Pancreas (tissue), 10 donors: Measurements from ENCODE around the gene ALPL. TPM values are rescaled to one million over a fixed set of nuclear protein-coding genes. Genes with fewer than 3 reads are reported as not detected.

Experiments used
- ATAC-seq, 4 donors: fragments of 200-7000 bp; cut with Tn5 transposase; one replicate each; pipeline versions ENCODE4 v1.8.0 to v1.9.1; 2020; ENCODE audit warnings: mild to moderate bottlenecking in 4 of 4, moderate library complexity in 4 of 4
- DNase-seq, 6 donors: peaks; one replicate each; pipeline ENCODE4 v3.0.0-alpha.2; 2020
- FAIRE-seq: peaks from 2 replicates; lab custom pipeline; 2012; peaks lifted over from hg19 to GRCh38; lab: Jason Lieb, UNC
- H3K27ac ChIP-seq, 4 donors: fragments of 200-600 bp; sonication (generic); 1 replicate in 3 of 4; 2 replicates in 1 of 4; pipeline versions ENCODE4 v1.5.0 to v1.8.0; 2020
- H3K27me3 ChIP-seq, 4 donors: fragments of 200-600 bp; one replicate each; pipeline ENCODE4 v1.8.0; 2021
- H3K36me3 ChIP-seq, 3 donors: fragments of 200-600 bp; sonication (generic) in 1 of 3; one replicate each; pipeline versions ENCODE4 v1.5.0 to v1.8.0; 2020 to 2021
- H3K4me1 ChIP-seq, 3 donors: fragments of 200-600 bp; one replicate each; pipeline ENCODE4 v1.8.0; 2021
- H3K4me3 ChIP-seq, 4 donors: fragments of 200-600 bp; sonication (generic) in 2 of 4; one replicate each; pipeline versions ENCODE4 v1.5.0 to v1.8.0; 2020 to 2021
- H3K9me3 ChIP-seq, 4 donors: fragments of 200-600 bp; one replicate each; pipeline ENCODE4 v1.8.0; 2021
- CTCF ChIP-seq, 4 donors: fragments of 200-600 bp; sonication (generic) in 3 of 4; IDR thresholded peaks; one replicate each; pipeline versions ENCODE4 v1.5.0 to v1.8.0; 2021; ENCODE audit warnings: antibody characterized with exemption in 4 of 4
- WGBS, 2 donors: extraction: QIAGEN DNeasy Blood & Tissue Kit; methylation state at CpG; one replicate each; pipeline ENCODE4 v1.1.7; 2013; 5-methylcytosine and 5-hydroxymethylcytosine counted together
- intact Hi-C, 3 donors: fragments of 100-400 bp; cut with DNase I; formaldehyde crosslinking; loops; one replicate each; pipeline versions ENCODE4 v1.11.1 to v1.14.2; 2022
- polyA plus RNA-seq, 2 donors: library from polyadenylated mRNA; stranded (reverse); fragments of 200-250 nt; gene quantifications; one replicate each; pipeline ENCODE4 v1.2.3, GENCODE V29; 2013
- total RNA-seq, 6 donors: library from RNA; stranded (reverse); fragmentation: NEBNext Ultra II Directional in 4 of 6; extraction: Animal tissue kit (Norgen Biotek cat#: 25700) in 4 of 6; gene quantifications; one replicate each; pipeline versions ENCODE4 v1.2.1 to v1.2.4, GENCODE V29; 2021 to 2023
- donor health status: healthy with polysubstance abuse.
- donor health status: DM: no; HTN: no; CAD: no; lungs with moderate emphysema.
- donor health status: DM: no; HTN: no; CAD: no.
- donor health status: control.
- donor health status: control.
- donor health status: Bipolar disorder and iron deficiency.
- donor health status: DM: yes; HTN: yes; CAD: no.
- donor health status: DM: no; HTN: no; CAD: no.
- donor health status: DM: no; HTN: no; CAD: no.
- donor health status: DM: yes; HTN: yes; CAD: no.

The ALPL gene
- total and polyA plus RNA-seq, 8 donors, result 0.63 to 6.7 (median 3.0) TPM

DNA sequence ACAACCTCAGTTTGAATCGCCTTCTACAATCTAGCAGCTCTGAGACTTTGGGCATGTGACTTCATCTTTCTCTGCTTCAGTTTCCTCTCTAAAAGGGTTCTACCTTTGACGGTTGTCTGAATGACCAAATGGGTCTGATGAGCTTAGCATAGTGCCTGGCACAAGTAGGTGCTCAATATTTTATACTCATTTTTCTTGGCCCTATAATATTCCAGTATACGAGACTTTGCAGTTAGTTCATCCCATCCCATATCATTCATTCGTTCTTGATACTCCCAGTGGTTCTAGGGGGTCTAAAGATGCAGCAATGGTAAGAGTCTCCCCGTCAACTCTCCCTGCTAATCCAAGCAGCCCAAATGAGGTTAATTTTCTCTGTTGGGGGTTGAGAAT, 67.6 kb downstream of the ALPL start:
- ATAC-seq (no peak), DNase-seq (no peak), FAIRE-seq (no peak)
- no peaks in the 10 kb centered on the region for H3K4me1 ChIP-seq
- H3K9me3 ChIP-seq, result no peaks in the 10 kb centered on the region
- H3K27ac ChIP-seq, result no peak overlapping the region
- H3K36me3 ChIP-seq, result no peaks in the 10 kb centered on the region
- no peaks in the 10 kb centered on the region for H3K27me3 ChIP-seq
- intact Hi-C loops, result loop anchor here in 2 of 3 donors (10.0 kb wide), 2 partner anchors 72 to 202 kb away; partner anchors contain the start of gene ALPL (in 1 of the 2)
- H3K4me3 ChIP-seq, result no peak overlapping the region
- no peak for TF ChIP-seq CTCF (IDR thresholded peaks at IDR 0.05)
- 81 to 86% methylated on average over 5 of the region's 5 CpGs for WGBS, 2 donors

DNA sequence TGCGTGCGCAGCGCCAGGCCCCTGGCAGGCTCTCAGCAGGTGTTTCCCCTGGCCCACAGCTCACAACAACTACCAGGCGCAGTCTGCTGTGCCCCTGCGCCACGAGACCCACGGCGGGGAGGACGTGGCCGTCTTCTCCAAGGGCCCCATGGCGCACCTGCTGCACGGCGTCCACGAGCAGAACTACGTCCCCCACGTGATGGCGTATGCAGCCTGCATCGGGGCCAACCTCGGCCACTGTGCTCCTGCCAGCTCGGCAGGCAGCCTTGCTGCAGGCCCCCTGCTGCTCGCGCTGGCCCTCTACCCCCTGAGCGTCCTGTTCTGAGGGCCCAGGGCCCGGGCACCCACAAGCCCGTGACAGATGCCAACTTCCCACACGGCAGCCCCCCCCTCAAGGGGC, 68.1 kb downstream of the ALPL start:
- intact Hi-C loops, result loop anchor here in 2 of 3 donors (10.0 kb wide), 2 partner anchors 73 to 203 kb away; partner anchors contain the start of gene ALPL (in 1 of the 2)
- Histone ChIP-seq H3K4me3 (no peak overlapping the region), H3K27me3 (no peaks in the 10 kb centered on the region), H3K27ac (no peak overlapping the region), H3K4me1 (no peaks in the 10 kb centered on the region), H3K36me3 (no peaks in the 10 kb centered on the region), H3K9me3 (no peaks in the 10 kb centered on the region)
- DNase-seq (no peak), FAIRE-seq (no peak), ATAC-seq (no peak)
- TF ChIP-seq CTCF (IDR thresholded peaks at IDR 0.05), result no peak
- 91 to 95% methylated on average over 24 to 26 of the region's 26 CpGs for WGBS, 2 donors

DNA sequence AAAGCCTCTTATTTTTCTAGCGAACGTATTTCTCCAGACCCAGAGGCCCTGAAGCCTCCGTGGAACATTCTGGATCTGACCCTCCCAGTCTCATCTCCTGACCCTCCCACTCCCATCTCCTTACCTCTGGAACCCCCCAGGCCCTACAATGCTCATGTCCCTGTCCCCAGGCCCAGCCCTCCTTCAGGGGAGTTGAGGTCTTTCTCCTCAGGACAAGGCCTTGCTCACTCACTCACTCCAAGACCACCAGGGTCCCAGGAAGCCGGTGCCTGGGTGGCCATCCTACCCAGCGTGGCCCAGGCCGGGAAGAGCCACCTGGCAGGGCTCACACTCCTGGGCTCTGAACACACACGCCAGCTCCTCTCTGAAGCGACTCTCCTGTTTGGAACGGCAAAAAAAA, 68.7 kb downstream of the ALPL start:
- whole genome bisulfite sequencing, 2 donors, result 85 to 90% methylated on average over 9 of the region's 9 CpGs
- intact Hi-C loops, result loop anchor here in 2 of 3 donors (10.0 kb wide), 2 partner anchors 73 to 203 kb away; partner anchors contain the start of gene ALPL (in 1 of the 2)

GRCh38 chr1:21579791-21580190, 70.6 kb downstream of the ALPL start:
- ATAC-seq, result no peak
- intact Hi-C loops, result loop anchor here in 2 of 3 donors (10.0 kb wide), 2 partner anchors 75 to 205 kb away; partner anchors contain the start of gene ALPL (in 1 of the 2)

More for the DNA sequence above, 68.7 kb downstream of the ALPL start:
- Histone ChIP-seq H3K4me3 (no peak overlapping the region), H3K9me3 (no peaks in the 10 kb centered on the region), H3K27me3 (no peaks in the 10 kb centered on the region), H3K4me1 (no peaks in the 10 kb centered on the region), H3K36me3 (no peaks in the 10 kb centered on the region), H3K27ac (no peak overlapping the region)
- ATAC-seq (no peak), FAIRE-seq (no peak), DNase-seq (no peak)
- TF ChIP-seq CTCF (IDR thresholded peaks at IDR 0.05), result no peak

More at GRCh38 chr1:21579791-21580190, 70.6 kb downstream of the ALPL start:
- FAIRE-seq, result no peak
- no peak for TF ChIP-seq CTCF (IDR thresholded peaks at IDR 0.05)
- no peak overlapping the region for H3K27ac ChIP-seq
- H3K36me3 ChIP-seq, result no peaks in the 10 kb centered on the region
- no peaks in the 10 kb centered on the region for H3K4me1 ChIP-seq
- no peak for DNase-seq
- H3K9me3 ChIP-seq, result no peaks in the 10 kb centered on the region
- H3K4me3 ChIP-seq, result no peak overlapping the region
- WGBS, 2 donors, result 61 to 66% methylated on average over 3 of the region's 3 CpGs
- H3K27me3 ChIP-seq, result no peaks in the 10 kb centered on the region
